Skeletal muscle cell (primary cell): ENCODE measurements around the gene CARF.
"Not testable (repeated sequence)": the region's sequence is repeated elsewhere in the genome, so short reads cannot be mapped to it uniquely, and the experiment has no call there.

Experiments used
- DNase-seq: peaks from one replicate; pipeline ENCODE4 v3.0.0-alpha.2; 2010; ENCODE audit warnings: low read depth
- H3K4me3 ChIP-seq: 2 replicates; pipeline ENCODE4 v1.5.1; 2011; ENCODE audit warnings: low read depth, mild to moderate bottlenecking, control low read depth, low read length, moderate library complexity

The CARF gene

DNA sequence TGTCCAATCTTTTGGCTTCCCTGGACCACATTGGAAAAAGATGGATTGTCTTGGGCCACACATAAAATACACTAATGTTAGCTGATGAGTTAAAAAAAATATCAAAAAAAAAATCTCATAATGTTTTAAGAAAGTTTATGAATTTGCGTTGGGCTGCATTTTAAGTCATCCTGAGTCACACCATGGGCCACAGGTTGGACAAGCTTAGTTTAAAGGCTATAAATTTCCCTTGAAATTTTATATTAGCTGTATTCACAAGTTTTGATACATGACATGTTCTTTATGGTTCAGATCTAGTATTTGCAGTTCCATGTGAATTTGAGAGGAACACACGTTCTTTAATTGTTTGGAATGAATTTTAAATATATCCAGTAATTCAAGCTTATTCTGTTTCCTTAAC, 21.9 kb downstream of the CARF start:
- no peak overlapping the region for H3K4me3 ChIP-seq
- DNase-seq = no peak

DNA sequence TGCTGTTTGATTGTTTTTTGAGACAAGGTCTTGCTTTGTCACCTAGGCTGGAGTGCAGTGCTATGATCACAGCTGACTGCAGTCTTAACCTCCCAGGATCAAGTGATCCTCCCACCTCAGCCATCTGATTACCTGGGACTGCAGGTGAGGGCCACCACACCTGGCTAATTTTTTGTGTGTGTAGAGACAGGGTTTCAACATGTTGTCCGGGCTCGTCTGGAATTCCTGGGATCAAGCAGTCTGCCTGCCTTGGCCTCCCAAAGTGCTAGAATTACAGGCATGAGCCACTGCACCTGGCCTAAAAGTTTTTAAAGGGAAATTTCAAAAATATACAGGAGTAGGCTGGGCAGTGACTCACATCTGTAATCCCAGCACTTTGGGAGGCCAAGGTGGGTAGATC, 22.4 kb downstream of the CARF start:
- no peak overlapping the region for H3K4me3 ChIP-seq
- no peak for DNase-seq

DNA sequence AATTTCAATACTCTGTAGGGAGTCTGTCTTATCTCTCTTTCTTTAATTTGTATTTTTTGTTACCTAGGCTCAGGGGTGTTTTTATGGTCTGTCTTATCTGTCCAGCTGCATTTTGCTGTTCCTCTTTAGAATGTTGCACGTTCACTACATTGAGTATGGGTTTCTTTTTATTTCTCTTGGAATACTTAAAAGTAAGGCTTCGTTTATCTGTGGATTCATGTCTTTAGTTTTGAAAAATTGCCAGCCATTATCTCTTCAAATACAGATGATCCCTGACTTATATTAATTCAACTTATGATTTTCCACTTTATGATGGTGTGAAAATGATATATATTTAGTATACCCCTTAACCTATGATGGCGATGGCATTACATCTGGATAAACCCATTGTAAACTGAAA, 26.9 kb downstream of the CARF start:
- no peak overlapping the region for H3K4me3 ChIP-seq
- no peak for DNase-seq

DNA sequence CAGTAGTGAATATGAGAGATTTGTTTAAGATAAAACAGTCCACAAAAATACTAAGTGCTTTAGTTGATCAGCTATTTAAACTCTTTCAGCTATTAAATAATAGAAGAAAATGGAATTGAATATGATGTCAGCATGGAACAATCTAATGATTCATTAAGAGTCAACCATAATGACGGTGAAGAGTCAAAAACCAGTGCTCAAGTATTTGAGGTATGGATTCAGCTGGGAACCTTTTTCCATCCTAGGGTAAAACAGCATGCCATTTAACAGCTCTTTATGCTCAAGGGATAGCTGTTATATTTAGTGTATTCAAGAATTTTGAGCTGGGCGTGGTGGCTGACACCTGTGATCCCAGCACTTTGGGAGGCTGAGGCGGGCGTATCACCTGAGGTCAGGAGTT, 29.7 kb downstream of the CARF start:
- H3K4me3 ChIP-seq = no peak overlapping the region
- DNase-seq = peak; percentile 15

DNA sequence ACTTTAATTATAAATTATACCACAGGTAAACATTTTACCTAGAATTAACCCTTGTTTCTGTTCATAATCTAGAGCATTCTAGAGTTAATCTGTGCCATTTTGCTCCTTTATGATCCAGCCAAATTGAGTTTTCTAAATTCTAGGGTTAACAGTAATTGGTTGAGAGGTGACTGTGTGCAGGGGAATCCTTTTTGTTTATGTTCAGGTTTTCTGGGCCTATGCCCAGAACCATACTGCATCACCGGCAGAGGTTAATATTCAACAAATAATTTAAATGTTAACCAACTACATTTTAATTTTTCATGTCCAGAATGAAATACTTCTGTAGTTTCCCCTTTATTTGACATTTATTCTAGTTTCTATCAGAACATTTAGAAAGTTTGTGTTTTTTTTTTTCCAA, 32.3 kb downstream of the CARF start:
- H3K4me3 ChIP-seq = no peak overlapping the region
- no peak for DNase-seq

DNA sequence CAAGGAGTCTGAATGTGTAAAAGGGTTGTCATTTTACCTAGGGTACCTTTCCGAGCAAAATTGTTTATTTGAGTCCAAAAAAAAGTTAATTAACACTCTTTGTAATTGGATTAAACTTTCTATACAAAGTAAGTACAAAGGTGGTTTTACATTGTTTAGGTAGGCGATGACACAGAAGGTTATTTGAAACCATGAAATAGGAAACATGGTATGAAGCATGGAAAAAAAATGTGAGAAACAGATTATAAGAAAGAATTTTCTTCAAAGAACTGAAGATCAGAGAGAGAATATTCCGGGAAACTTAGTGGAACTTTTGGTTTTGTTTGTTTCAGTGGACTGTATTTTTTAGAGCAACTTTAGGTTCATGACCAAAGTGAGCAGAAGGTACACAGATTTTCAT, 32.7 kb downstream of the CARF start:
- no peak overlapping the region for H3K4me3 ChIP-seq
- no peak for DNase-seq

DNA sequence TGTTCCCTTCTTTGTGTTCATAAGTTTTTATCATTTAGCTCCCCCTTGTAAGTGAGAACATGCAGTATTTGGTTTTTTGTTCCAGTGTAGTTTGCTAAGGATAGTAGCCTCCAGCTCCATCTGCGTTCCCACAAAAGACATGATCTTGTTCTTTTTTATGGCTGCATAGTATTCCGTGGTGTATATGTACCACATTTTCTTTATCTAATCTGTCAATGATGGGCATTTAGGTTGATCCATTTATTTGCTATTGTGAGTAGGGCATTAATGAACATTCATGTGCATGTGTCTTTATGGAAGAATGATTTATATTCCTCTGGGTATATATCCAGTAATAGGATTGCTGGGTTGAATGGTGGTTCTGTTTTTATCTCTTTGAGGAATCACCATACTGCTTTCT, 33.4 kb downstream of the CARF start:
- no peak overlapping the region for H3K4me3 ChIP-seq
- DNase-seq = no peak

DNA sequence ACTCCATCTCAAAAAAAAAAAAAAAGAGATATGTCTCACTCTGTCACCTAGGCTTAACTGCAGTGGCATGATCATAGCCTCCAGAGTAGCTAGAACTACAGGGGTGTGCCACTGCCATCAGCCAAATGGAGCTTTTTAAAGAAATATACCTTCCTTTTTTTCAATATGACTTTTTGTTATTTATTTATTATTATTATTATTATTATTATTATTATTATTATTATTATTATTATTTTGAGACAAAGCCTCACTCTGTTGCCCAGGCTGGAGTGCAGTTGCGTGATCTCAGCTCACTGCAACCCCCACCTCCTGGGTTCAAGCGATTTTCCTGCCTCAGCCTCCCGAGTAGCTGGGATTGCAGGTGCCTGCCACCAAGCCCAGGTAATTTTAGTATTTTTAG, 37.3 kb downstream of the CARF start:
- H3K4me3 ChIP-seq, DNase-seq: not testable (repeated sequence)

DNA sequence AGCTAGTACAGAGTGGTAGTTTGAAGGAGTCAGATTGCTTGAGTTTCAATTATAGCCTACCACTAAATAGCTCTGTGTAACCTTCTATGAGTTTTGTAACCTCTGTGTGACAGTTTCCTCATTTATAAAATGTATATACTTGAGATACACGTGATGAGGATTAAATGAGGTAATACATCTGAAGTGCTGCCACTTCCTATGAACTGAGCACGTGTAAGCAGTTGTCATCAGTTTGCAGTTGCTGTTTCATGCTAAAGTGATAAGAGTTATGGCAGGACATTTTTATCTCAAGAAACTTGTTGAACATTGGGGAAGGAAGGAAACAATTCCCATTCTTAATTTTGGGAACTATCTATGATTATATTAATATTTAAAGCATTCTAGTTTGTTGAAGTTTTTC, 38.5 kb downstream of the CARF start:
- no peak overlapping the region for H3K4me3 ChIP-seq
- no peak for DNase-seq

DNA sequence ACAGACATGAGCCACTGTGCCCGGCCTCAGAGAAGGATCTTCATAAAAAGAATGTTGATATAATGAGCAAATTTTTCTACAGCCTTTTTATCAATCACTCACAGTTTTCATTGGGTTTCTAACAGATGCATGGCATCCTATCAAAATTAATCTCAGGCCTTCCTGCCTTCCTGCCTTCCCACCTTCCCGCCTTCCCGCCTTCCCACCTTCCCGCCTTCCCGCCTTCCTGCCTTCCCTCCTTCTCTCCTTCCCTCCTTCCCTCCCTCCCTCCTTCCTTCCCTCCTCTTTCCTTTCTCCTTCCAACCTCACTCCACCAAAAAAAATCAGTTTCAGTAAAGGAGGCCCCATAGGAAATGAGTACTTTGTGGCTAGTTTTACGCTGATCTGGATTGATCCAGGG, 48.4 kb downstream of the CARF start:
- DNase-seq = no peak
- H3K4me3 ChIP-seq = no peak overlapping the region

DNA sequence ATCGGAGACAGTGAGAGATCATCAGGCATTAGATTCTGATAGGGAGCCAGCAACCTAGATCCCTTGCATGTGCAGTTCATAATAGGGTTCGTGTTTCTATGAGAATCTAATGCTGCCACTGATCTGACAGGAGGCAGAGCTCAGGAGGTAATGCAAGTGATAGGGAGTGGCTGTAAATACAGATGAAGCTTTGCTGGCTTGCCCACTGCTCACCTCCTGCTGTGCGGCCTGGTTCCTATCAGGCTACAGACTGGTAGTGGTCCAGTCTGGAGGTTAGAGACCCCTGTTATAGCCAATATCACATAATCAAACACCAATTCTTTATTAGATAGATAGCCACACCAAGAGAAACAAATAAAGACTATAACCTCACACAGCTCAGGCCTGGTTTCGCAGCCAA, 51.6 kb downstream of the CARF start:
- H3K4me3 ChIP-seq = no peak overlapping the region
- no peak for DNase-seq

DNA sequence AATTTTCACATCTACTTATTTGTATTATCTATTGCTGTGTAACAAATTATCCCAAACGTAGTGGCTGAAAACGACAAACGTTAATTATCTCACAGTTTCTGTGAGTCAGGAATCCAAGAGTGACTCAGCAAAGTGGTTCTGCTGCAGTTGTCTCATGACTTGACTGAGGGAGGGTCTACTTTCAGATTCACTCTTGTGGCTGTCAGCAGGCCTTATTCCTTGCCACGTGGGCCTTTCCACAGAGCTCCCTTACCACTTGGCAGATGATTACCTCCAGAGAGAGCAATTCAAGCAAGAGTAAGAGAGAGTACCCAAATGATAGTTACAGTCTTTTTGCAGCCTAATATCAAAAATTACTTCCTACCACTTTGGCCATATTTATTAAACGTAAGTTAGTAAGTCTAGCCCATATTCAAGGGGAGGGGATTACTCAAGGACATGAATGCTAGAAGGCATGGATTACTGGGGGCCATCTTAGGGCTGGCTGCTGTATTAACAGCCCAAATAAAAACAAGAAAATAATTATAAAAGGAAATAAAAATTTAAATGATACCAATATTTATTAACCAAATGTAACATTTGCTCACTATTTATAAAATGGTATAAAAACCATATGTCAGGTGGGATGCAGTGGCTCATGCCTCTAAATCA, 53.9 kb downstream of the CARF start:
- no peak overlapping the region for H3K4me3 ChIP-seq
- peak; percentile 26 for DNase-seq

DNA sequence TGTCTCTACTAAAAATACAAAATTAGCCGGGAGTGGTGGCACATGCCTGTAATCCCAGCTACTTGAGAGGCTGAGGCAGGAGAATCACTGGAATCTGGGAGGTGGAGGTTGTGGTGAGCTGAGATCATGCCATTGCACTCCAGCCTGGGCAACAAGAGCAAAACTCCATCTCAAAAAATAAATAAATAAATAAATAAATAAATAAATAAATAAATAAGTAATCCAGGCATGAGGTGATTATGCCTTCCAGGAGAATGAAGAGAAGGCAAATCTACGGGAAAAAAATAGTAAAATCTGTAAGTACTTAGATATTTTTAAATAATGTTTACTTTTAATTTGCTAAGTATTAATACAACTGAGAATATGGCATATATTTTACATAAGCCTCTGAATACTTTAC, 57.3 kb downstream of the CARF start:
- not testable (repeated sequence) for DNase-seq, H3K4me3 ChIP-seq

DNA sequence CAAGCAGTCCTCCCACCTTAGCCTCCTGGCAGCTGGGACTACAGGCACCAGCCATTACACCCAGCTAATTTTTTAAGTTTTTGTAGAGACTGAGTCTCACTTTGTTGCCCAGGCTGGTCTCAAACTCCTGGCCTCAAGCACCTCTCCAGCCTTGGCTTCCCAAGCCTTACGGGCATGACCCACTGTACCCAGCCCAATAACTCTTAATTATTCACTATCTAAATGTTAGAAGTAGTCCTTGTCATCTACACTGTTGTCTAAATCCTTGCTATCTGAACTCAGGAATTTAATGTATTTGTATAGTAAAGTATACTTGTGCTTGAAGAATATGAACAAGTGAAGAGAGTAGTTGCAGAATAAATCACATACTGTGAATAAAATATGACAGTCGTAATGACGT, 64.7 kb downstream of the CARF start:
- no peak for DNase-seq
- no peak overlapping the region for H3K4me3 ChIP-seq

DNA sequence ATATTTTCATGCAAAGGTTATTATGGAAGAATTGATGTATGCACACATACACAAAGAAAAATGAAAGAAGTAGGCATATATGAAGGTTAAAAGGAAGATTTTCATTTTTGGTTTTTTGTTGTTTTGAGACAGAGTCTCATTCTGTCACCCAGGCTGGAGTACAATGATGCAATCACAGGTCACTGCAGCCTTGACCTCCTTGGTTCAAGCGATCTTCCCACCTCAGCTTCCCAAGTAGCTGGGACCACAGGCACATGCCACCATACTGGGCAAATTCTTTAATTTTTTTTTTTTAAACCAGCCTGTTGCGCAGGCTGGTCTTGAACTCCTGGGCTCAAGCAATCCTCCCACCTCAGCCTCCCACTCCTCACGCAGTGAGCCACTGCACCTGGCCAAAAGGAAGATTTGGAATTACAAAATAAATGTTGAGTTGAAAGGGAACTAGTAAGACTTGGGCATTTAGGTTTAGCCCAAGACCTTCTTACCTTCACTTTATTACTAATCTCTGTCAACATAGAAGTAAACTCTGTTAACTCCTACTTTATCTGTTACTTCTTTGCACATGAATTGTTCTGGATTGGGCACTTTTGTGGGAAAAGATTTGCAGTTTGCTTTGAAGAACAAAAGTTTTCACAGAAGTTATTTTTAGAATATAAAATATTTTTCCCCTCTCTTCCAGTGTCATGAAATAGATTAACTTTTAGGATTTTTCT, 70.9 kb downstream of the CARF start:
- no peak overlapping the region for H3K4me3 ChIP-seq
- DNase-seq = no peak

DNA sequence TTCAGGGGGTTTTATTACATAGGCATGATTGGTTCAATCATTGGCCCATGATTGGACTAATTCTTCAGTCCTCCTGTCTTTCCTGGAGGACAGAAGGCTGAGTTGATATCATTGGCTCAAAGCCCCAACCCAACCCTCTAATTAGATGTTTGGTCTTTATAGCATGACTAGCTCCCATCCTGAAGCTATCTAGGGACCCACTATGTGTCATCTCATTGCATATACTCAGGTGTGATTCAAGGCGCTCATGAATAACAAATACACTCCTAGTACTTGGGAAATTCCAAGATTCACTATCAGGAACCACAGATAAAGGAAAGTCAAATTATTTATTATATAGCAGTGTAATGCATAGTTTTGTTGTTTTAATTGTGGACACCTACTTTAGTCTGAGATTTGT, 77.7 kb downstream of the CARF start:
- H3K4me3 ChIP-seq = no peak overlapping the region
- no peak for DNase-seq

DNA sequence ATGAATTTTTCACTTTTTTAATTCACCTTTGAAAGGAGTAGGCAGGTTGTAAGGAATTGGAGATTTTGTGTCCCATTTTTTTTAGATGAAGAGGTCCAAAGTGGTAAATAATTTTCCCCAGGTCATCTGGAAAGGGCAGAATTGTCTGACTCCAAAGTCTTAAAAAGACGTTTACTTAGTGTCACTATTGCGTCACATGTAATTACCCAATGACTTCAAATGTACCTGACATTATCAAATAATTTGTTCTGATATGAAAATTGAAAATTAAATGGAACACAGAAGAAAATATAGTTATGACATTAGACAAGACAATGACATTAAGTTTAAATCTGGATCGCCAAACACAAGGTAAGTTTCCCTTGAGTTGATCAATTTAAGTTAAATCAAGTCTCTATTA, 78.4 kb downstream of the CARF start:
- H3K4me3 ChIP-seq = no peak overlapping the region
- DNase-seq = no peak

DNA sequence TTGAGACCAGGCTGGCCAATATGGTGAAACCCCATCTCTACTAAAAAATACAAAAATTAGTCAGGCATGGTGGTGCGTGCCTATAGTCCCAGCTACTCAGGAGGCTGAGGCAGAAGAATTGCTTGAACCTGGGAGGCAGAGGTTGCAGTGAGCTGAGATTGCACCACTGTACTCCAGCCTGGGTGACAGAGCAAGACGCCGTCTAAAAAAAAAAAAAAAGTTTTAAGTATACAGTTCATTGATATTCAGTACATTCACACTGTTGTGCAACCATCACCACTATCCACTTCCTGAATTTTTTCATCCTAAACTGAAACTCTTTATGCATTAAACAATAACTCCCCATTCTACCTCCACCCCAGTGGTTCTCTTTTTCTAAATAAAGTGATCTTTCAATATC, 85.0 kb downstream of the CARF start:
- not testable (repeated sequence) for H3K4me3 ChIP-seq
- peak; percentile 8 for DNase-seq

DNA sequence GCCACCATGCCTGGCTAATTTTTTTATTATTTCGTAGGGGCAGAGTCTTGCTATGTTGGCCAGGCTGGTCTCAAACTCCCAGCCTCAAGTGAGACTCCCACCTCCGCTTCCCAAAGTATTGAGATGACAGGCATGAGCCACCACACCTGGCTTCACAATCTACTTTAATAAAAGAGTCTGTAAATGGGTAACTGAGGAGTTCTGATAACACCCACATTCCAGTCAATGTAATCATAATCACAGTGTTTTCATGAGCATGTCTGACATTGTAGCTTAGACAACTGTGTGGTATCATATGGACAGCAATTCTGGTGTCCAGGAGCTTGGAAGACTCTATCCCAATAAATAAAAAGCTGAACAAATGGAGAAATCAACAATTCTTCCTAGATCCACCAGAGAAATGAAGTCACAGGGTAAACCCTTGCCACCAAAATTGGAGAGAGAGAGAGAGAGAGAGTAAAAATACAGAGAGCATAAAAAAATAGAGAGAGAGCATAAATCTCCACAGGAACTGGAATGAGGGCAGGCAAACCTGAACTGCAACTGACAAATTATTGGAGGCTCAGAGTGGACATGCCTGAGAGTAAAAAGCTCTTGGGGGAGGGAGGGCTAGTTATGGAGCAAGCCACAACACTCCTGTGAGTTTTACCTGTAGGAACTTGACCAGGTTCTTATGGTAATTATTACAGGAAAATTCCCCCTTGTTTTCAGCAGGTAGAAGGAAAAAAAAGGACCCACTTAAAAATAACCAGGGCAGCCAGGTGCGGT, 90.2 kb downstream of the CARF start:
- no peak overlapping the region for H3K4me3 ChIP-seq
- DNase-seq = no peak

DNA sequence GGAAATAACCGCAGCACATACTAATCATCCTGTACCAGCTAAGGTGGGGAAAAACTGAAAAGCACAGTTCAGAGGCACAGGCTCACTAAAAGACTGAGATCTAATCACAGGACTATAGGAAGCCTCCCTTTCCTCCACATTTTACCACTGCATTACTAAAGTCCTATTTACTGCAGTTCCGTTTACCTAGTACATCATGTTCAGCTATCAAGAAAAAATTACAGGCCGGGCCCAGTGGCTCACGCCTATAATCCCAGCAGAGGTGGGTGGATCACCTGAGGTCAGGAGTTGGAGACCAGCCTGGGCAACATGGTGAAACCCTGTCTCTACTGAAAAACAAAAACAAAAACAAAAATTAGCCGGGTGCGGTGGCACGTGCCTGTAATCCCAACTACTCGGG, 91.6 kb downstream of the CARF start:
- no peak overlapping the region for H3K4me3 ChIP-seq
- DNase-seq = no peak
